Keratinocyte (primary cell): Measurements from ENCODE around the gene PTS.

ENCODE experiments used
- EZH2 ChIP-seq: IDR thresholded peaks from one replicate; pipeline ENCODE4 v1.6.1; 2012; ENCODE audit warnings: inconsistent platforms, mild to moderate bottlenecking, low read length, moderate library complexity
- TF ChIP-seq, protein P1 (sequence below), 3 experiments: IDR thresholded peaks in 1 of 3; conservative IDR thresholded peaks in 1 of 3; optimal IDR thresholded peaks in 1 of 3; 2 replicates in 2 of 3; 3 replicates in 1 of 3; pipeline versions ENCODE3 to v1.5.1; 2011; ENCODE audit warnings: low read length in 3 of 3, mild to moderate bottlenecking in 3 of 3, moderate library complexity in 2 of 3, control low read depth in 1 of 3, inconsistent platforms in 1 of 3; ENCODE audit not compliant: insufficient read depth in 2 of 3; ENCODE audit errors: extremely low read depth in 1 of 3

DNA sequence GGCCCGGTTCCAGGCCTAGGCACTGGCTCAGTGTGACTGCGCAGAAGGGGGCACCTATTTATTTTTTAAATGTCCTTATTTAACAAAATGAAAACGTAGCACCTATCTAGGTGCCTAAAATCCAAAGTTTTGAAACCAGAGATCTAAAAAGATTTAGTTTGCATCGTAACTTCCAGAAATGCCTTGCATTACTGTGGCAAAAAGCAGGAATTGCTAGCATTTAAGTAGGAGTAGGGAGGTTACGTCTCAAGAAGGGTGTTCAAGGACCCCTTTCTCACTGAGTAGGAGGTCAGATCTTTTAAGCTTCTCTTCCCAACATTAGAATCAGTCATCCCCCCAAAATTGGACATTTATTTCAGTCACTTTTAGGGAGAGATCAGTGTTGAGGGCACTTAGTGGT, 42.2 kb downstream of the PTS start:
- no peak for TF ChIP-seq EZH2
- TF ChIP-seq, protein P1, sequence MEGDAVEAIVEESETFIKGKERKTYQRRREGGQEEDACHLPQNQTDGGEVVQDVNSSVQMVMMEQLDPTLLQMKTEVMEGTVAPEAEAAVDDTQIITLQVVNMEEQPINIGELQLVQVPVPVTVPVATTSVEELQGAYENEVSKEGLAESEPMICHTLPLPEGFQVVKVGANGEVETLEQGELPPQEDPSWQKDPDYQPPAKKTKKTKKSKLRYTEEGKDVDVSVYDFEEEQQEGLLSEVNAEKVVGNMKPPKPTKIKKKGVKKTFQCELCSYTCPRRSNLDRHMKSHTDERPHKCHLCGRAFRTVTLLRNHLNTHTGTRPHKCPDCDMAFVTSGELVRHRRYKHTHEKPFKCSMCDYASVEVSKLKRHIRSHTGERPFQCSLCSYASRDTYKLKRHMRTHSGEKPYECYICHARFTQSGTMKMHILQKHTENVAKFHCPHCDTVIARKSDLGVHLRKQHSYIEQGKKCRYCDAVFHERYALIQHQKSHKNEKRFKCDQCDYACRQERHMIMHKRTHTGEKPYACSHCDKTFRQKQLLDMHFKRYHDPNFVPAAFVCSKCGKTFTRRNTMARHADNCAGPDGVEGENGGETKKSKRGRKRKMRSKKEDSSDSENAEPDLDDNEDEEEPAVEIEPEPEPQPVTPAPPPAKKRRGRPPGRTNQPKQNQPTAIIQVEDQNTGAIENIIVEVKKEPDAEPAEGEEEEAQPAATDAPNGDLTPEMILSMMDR (optimal IDR thresholded peaks at IDR 0.05 in 1 of 3, IDR thresholded peaks at IDR 0.05 in 1 of 3, conservative IDR thresholded peaks at IDR 0.05 in 1 of 3; ENCODE audit: extremely low read depth in 1 of 3, insufficient read depth in 2 of 3, low read length in 3 of 3) = no peak
